ENCODE data around the gene IMMP1L. TPM values are rescaled to one million over a fixed set of nuclear protein-coding genes. Genes with fewer than 3 reads are reported as not detected.

The IMMP1L gene
- total and polyA plus RNA-seq, 2 donors (not counting 3 experiments of a cell fraction or from before 2014, with no cell fraction given) = 14.8 to 41.8 TPM

DNA sequence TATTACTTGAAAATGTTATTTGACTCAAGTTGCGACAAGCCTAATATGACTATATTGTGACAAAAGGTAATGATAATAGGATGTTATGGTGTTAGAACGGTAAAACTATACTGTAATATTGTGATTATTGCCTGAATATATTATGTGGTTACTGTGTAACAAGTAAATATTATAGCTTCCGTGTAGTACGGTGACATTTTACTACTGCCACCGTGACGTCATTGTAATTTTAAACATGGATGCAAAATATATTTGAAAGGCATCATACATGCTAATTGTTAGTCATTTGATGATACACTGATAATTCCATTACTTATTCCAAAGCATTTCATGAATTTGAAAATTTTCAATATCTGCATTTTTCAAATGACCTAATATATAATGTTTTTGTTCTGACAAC is 2.7 kb upstream of the IMMP1L start:
- POLR2A ChIA-PET = no interaction called here
- intact Hi-C loops (cut with micrococcal nuclease) = no loop called here

More for the DNA sequence above, 2.7 kb upstream of the IMMP1L start:
- CTCF ChIA-PET = no interaction called here
- no peak overlapping the region for H3K4me3 ChIP-seq (replicated peaks in 1 of 3; ENCODE audit: insufficient read depth in 1 of 3, low read depth in 1 of 3, low read length in 3 of 3)
- H3K9me3 ChIP-seq (replicated peaks; ENCODE audit: control insufficient read depth, insufficient read depth, low read length) = no peaks in the 10 kb centered on the region
- no TSS peak for BruUV-seq (replicated peaks)
- no peaks in the 10 kb centered on the region for H3K9me1 ChIP-seq (replicated peaks; ENCODE audit: control insufficient read depth, extremely low read depth, insufficient read depth, low read length)
- H3K79me2 ChIP-seq (ENCODE audit: control insufficient read depth, insufficient read depth, low read length) = peaks cover 23% of the 10 kb centered on the region
- no peaks in the 10 kb centered on the region for H3K27me3 ChIP-seq (ENCODE audit: control insufficient read depth in 2 of 2, insufficient read depth in 2 of 2, low read length in 2 of 2)
- no peak overlapping the region for H3K27ac ChIP-seq (ENCODE audit: insufficient read depth, low read depth, low read length)
- no peaks in the 10 kb centered on the region for H4K20me1 ChIP-seq (replicated peaks; ENCODE audit: control insufficient read depth, extremely low read depth, insufficient read depth, low read length)
- FAIRE-seq = no peak
- H2AFZ ChIP-seq (ENCODE audit: low read depth, low read length) = no peak overlapping the region
- peaks cover 11% of the 10 kb centered on the region for H3K4me1 ChIP-seq (ENCODE audit: control insufficient read depth, extremely low read depth, insufficient read depth, low read length)
- dilution Hi-C loops (cut with MboI; ENCODE audit: extremely low pct_ligation_motif_present, low sequenced_read_pairs) = no loop called here
- TF ChIP-seq POLR2AphosphoS5 (IDR thresholded peaks at IDR 0.05; ENCODE audit: insufficient read depth, low read depth, low read length) (no peak), MYC (IDR thresholded peaks at IDR 0.05; ENCODE audit: low read depth, low read length) (no peak), JUN (IDR thresholded peaks at IDR 0.05; ENCODE audit: borderline replicate concordance, insufficient read depth, insufficient read length, low read depth) (no peak), MAX (IDR thresholded peaks at IDR 0.05; ENCODE audit: insufficient read depth, insufficient read length) (no peak), POLR2A (IDR thresholded peaks at IDR 0.05; ENCODE audit: low read depth, low read length) (no peak), EZH2 (IDR thresholded peaks at IDR 0.05; ENCODE audit: borderline replicate concordance, low read depth, low read length, severe bottlenecking) (no peak), GATA2 (IDR thresholded peaks at IDR 0.05; ENCODE audit: insufficient read depth, insufficient read length, low read depth, low read length) (no peak), CTCF (IDR thresholded peaks at IDR 0.05; ENCODE audit: extremely low read depth in 1 of 2, insufficient read depth in 1 of 2, low read depth in 1 of 2, low read length in 2 of 2) (no peak), FOS (IDR thresholded peaks at IDR 0.05; ENCODE audit: borderline replicate concordance, insufficient read depth, low read length) (no peak)
- H3K9ac ChIP-seq (replicated peaks; ENCODE audit: extremely low read depth, insufficient read depth, low read length) = no peak overlapping the region
- DNase-seq (ENCODE audit: low read depth, low spot score) = no peak
- no peaks in the 10 kb centered on the region for H3K36me3 ChIP-seq (ENCODE audit: control insufficient read depth in 2 of 2, extremely low read depth in 1 of 2, insufficient read depth in 2 of 2, low read length in 2 of 2)
- H3K4me2 ChIP-seq (ENCODE audit: insufficient read depth, low read length) = no peak overlapping the region

All from endothelial cell of umbilical vein (primary cell).